GM12874 (cell line): ENCODE results near the gene CDC6.

Experiments used
- TF ChIP-seq, protein P1 (sequence below): IDR thresholded peaks from 2 replicates; pipeline ENCODE4 v1.5.1; 2011; ENCODE audit warnings: low read depth, mild to moderate bottlenecking, control low read depth, low read length, moderate library complexity; ENCODE audit not compliant: insufficient read depth

CDC6 gene

DNA sequence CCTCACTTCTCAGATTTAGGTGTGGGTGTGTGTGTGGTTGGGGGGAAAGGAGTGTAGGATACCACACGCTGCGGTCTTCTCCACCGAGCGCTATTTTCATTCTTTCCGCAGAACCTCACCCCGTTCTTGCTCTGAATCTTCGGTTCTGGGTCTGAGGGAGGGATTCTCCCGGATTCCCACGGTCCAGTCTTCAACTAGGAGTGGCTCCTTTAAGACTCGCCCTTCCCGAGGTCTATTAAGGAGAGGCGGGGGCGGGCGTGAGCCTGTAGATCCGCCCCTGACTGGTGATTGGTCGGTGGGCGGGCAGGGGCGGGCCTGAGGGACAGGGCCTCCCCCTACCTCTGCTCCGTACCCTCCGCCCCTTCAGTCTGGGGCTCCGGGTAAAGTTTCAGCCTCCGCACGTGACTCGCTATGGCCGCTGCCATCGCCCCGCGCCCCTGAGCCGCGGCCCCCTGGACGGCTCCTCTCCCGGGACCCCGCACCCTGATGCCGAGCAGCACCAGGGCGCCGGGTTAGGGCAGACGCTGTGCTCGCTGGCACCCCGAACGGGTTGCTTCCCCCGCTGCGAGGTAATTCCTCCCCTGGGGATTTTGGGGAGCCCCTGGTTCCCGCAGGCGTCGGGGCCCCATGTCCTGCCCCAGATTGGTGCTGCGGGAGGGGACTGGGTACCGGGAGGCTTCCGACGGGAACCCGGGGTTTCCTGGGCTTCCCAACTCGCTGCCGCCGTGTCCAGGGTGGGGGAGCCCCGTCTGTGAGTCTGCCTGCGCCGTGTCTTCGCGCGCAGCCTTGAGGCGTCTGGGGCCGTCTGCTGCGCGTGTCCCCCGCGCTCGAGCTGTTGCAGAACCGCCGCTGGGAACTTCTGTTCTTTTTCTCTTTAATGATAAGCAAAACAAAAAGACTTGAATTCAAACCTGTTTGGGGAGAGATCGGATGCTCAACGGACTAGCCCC lies 30.5 kb downstream of the CDC6 start:
- TF ChIP-seq, protein P1, sequence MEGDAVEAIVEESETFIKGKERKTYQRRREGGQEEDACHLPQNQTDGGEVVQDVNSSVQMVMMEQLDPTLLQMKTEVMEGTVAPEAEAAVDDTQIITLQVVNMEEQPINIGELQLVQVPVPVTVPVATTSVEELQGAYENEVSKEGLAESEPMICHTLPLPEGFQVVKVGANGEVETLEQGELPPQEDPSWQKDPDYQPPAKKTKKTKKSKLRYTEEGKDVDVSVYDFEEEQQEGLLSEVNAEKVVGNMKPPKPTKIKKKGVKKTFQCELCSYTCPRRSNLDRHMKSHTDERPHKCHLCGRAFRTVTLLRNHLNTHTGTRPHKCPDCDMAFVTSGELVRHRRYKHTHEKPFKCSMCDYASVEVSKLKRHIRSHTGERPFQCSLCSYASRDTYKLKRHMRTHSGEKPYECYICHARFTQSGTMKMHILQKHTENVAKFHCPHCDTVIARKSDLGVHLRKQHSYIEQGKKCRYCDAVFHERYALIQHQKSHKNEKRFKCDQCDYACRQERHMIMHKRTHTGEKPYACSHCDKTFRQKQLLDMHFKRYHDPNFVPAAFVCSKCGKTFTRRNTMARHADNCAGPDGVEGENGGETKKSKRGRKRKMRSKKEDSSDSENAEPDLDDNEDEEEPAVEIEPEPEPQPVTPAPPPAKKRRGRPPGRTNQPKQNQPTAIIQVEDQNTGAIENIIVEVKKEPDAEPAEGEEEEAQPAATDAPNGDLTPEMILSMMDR, result no peak

DNA sequence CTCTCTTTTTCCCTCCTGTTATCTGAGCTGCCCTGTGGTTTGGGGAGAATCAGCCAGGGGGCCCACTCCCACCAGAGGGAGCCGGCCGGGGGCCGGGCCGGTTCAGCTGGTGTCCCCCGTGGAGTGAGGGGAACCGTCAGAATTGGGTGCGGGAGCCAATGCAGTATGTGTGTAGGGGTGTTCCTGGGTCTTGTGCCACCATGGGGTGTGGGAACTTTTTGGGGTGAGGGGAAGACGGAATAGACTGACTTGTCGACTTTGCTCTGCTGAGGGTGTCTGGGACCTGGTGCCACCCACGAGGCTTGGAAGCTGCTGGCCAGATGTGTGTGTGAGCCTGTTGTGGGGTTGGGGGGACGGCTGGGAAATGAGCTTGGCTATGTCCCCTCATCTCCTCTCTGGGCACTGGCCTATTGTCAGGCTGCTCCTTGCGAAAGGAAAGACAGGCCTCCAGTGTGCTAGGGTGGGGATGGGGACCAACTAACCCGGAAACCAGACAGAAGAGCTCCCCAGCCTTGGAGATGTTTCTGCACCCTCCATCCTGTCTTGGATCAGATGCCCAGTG lies 31.2 kb downstream of the CDC6 start:
- TF ChIP-seq, protein P1, result no peak

DNA sequence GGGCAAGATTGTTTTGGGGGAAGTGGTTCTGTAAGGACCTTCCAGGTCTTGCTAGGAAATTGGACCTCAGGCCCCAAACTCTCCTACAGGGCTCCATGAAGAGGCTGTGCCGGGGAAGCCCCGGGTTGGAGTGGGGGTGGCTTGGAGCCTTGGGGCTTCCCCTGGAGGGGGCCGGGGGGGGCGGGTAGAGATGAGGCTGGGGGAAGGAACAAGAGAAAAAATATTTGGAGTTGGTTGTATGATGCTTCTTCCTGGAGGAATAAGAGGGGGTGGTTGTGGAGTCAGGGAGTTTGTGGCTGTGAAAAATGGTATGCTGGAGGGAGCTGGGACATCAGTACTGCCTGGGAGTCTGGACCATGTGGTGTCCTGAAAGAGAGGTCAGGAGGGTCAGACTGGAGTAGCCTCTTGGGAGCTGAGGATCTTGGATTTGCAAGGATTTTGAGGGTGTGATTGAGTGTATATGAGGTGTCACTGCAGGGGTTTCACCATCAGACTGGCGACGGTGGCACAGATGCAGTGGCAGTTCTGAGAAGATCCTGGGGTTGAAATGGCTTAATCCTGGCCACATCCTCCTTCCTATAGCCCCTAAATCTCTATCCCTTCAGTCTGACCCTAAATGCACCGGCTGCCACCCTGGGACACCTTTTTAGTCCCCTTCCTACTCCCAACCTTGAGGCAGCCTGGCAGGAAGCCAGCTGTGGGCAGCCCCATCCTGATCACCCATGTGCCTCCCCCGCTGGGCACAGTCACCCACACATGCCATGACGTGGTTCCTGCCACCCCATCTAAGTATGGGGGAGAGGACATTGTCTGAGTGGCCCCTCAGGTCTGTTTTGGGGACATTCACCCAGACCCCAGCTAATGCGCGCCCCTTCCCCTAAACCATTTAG lies 32.2 kb downstream of the CDC6 start:
- TF ChIP-seq, protein P1, result no peak

DNA sequence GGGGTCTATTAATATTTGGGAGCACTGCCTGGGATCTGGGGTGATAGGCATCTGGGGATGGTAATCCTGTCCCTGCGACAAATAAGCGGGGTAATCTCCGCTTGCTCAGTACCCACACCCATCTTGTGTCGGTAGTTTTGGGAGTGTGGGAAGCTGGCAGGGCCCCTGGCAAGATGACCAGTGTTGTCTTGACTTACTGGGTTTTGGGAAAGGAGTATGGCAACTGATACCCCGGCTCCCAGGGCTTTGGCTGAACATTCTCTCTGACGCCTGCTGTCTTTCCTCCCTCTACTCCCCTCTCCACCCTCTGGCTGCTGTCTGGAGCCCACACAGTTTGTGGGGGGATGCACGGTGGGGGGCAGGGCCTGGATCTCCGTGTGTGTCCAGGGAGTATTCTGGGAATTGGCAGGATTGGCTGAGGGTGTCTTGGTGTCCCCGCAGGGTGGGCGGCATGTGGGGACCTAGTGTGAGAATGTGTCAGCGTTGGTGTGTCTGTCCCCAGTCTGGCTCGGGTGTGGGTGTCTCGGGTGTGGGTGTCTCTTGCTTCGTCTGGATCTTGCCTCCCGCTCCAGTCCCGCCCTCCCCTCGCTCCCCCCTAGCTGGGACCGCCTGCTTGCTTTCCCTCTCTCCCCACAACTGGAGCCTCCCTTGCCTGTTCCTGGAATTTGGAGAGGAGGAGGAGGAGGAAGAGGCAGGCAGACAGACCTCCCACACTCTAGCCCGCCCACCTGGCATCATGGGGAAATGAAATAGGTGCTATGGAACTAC lies 33.3 kb downstream of the CDC6 start:
- TF ChIP-seq, protein P1, result no peak

DNA sequence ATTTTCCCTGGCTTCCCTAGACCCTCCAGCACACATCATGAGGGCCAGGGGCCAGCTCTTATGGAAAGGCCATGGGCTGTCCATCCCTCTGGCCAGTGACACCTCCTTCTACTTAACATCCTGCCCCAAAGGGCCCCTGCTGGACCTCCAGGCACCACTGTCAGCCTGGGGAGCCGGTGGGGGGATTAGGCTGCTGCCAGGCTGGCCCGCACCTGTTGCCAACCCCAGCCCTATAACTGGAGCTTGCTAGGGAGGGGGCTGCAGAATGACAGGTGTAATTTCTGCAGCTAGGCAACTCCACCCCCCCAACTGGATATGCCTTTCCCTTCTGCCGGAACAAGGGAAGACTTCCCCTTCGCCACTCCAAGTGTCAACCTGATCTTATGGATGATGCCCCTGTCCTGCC lies 33.8 kb downstream of the CDC6 start:
- TF ChIP-seq, protein P1, result no peak

DNA sequence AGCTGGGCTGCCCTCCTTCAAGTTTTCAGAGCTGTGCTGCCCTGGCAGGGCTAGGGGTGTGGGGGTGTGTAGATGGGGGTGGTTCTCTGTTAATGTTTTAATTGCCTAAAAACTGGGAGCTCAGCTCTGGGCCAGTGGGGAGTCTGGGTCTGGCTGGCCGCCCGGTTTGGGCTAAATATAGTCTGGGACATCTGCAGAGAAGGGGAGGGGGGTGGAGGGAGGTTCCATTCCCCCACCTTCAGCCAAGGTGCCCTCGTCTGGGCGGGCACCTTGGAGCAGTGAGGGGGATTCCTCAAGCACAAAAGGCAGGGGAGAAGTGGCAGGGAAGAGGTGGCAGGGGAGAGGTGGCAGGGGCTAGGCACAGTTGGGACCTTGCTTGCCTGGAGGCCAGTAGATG lies 34.3 kb downstream of the CDC6 start:
- TF ChIP-seq, protein P1, result no peak
